ENCODE data around the gene ITPKB.
"Not testable (repeated sequence)": the region's sequence is repeated elsewhere in the genome, so short reads cannot be mapped to it uniquely, and the experiment has no call there.

ITPKB gene

GRCh38 chr1:226730071-226730470 lies 9.0 kb downstream of the ITPKB start:
- DNase-seq = no peak

DNA sequence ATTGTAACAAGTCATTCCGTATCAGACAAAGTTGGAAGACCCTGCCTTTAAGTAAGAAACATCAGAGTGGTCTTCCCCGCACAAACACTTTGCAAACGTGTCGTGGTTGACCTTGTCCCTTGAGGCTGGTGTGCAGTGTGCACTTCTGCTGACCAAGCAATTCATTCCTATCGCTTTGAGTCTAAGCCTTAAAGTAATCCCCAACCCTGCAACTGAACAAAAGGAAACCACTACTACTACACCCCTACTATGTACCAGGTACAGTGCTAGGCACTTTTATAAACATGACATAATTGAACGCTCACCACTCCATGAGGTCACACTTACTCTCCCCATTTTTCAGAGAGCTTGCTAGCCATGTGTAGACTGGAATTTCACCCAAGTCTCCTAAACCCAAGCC lies 10.6 kb downstream of the ITPKB start:
- DNase-seq = no peak

GRCh38 chr1:226725897-226726267 lies 13.2 kb downstream of the ITPKB start:
- no peak for DNase-seq

GRCh38 chr1:226723657-226724532 lies 15.2 kb downstream of the ITPKB start:
- no peak for DNase-seq

DNA sequence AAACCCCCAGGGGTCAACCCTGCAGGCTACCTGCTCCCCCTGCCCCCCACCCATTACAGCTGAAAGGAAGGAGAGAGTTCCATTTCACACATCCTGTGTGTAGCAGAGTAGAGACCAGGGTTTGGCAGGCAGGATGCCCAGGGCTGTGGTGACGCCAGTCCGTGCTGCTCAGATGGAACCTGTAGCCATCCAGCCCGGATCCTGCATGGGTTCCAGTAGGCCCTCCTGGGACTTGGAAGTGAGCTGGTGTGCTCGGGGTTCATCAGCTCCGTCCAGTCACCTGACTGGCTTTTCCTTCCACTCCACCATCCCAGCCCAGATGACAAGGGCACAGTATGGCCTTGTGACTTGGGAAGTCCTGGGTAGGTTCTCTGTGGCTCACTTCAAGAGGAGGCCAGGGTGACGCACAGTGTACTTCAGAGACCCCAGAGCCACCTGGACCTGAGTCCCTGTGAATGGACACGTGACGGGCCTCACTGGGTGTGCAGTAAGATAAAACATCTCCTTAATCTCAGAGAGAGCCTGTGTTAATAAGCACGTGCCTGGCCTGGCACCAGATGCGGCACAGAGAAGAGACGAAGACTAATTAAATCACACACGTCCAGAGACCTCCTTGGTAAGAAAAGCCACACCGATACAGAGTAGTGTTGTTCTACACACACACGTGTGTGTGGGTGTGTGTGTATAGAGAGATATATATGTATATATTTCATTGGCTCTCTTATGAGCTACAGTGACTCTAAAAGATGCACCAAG lies 16.0 kb downstream of the ITPKB start:
- no peak for DNase-seq

DNA sequence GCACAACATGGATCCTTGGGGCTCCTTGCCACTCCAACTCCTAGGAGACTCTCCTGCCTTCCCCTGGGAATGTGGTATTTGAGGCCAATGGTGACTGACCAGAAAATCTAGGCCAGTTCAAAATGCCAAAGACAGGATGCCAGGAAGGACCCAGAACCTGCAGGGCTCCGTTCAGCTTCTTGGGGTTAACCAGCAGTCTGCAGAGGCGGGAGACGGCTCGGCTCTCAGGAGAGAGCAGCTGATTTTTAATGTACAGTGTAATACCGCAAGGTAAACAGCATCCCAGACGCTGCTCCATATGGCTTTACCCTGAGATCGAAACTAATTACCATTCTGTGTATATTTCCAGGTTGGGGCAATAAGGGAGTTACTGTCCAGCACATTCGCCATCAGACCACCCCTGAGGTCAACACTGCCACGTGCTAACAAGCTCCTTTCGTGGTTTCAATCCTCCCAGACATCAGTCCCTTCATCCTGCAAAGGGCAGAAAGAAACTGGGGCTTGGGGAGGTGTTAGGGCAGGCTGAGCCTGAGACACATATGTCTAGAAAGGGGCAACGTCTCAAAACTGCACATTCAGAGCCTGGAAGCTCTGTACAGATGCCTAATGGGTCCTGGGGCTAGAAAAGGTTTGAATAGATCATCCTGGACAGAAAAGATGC lies 16.7 kb downstream of the ITPKB start:
- no peak for DNase-seq

DNA sequence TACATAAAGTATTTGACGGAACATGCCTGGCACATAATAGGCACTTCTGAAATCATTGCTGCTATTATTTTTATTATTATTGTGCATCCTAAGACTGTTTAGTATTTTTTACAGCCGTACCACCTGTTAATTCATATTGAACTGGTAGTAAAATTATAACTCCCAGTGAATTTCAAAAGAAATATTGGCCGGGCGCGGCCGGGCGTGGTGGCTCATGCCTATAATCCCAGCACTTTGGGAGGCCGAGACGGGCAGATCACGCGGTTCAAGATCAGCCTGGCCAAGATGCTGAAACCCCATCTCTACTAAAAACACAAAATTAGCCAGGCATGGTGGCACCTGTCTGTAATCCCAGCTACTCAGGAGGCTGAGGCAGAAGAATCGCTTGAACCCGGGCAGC lies 18.5 kb downstream of the ITPKB start:
- not testable (repeated sequence) for DNase-seq

- DNase-seq = no peak
Measured at GRCh38 chr1:226719596-226720387, 19.3 kb downstream of the ITPKB start.

GRCh38 chr1:226717256-226717909 lies 21.7 kb downstream of the ITPKB start:
- peak; percentile 61 for DNase-seq

GRCh38 chr1:226716577-226716976 lies 22.5 kb downstream of the ITPKB start:
- no peak for DNase-seq

GRCh38 chr1:226714148-226714547 lies 24.9 kb downstream of the ITPKB start:
- no peak for DNase-seq

DNA sequence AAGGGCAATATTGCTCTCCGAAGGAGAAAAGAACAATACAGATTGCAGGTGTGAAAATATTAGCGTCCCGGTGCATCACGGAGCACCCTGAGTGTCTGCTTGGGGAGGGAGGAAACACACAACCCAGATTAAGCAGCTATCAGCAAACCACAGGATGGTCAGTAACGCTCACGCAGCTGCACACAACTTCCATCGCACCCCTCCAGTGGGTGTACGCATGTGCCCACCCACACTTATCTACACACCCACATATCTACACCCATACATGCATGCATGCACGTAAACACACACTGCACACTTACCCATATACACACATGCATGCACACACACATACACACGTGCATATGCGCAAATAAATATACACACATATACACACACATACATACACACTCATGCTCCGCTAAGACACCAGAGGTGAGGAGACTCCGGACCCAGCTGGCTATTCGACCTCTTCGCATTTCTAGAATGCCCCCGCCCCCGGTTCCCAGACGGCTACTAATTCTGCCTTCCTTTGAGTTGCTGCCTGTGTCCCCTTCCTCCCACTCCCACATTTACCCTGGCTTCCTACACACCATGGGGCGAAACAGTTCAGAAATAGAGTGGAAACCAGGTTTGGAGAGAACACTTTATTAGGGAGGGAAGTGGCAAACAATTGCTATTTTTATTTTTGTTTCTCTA lies 26.2 kb downstream of the ITPKB start:
- no peak for DNase-seq

DNA sequence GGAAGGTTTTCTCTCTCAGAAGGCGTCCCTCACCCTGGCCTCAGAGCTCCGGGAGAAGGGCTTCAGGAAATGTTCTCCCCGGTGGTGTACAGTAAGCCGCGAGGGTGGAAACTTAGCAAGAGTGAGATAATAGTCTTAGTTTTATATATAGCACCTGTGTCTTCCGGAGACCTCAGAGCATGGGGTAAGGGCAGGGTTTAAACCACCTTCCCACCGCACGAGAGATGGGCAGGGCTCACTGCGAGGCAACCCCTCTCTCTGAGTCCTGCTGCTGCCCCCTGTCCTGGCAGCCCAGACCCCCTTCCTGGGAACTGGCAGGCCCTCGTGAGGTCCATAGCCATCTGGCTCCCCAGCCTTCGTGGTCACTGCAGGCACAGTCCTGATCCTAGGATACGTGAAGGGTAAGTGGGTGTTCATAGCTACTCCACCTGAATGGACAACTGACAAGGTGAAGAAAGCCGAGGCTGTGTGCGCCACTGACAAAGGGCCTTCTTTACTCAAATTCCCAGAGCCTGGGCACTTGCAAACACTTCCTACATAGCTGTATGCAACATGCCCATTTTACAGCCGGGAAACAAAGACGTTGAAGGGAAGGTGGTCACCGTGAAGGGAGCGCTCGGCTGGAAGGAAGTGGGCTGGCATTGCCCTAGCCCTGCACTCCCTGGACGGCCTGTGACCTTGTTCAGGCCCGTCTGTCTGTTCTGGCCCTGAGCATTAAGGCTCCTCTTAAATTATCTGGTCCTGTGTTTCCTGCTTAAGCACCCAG lies 26.9 kb downstream of the ITPKB start:
- peak; percentile 24 for DNase-seq

- DNase-seq = no peak
Measured at GRCh38 chr1:226710501-226710900, 28.6 kb downstream of the ITPKB start.

DNA sequence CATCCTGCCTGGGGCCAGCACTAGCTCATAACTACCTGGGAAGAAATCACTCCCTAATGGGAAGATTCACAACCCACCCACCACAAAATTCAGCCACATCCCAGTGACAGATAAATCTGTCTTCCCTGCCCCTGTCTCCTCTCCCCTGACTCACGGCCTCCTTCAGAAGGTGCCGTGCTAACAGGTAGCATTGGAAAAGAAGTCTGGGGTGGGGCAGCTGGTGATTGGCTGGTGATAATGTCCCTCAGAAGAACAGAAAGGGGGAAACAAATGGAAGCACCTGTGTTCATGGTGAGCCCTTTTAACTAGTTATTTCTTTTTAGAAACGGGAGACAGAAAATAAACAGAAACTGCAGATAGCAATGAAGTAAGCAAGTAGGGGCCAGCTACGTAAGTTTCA lies 29.1 kb downstream of the ITPKB start:
- DNase-seq = no peak

DNA sequence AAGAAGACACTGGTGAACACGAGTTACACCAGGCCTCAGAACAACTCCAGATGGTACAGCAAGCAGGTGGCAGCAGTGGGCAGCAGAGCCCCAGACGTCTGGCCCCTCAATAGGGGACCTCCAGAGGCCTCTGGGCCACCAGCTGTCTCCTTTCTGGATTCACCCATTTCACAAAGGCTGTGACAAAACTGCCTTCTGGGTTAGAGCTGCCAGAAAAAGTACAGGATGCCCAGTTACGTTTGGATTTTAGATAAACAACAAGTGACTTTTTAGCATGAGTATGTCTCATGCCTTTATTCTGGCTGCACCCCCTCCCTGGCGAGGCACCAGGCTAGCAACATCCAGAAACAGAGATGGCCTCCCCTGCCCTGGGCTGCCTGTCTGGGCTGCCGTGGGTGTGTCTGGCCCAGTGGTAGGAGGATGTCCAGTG lies 30.1 kb downstream of the ITPKB start:
- no peak for DNase-seq

DNA sequence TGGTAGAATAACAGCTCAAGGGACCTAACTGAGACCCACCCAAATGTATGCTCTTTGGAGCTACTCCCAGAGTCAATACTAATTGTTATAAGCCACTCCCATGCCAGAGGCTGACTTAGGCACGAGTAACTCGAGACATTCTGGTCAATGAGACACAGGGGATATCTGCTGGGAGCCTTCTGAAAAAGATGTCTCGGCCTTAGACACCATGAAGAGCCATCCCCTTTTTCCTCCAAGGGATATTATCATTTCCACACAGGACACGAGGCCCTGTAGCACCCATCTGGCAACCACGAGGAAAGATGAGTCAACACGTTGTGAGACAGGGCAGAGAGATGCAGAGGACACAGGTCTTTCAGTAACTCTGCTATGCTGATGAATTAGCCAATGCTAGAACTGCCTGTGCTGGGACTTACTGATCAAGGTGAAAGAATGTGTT lies 30.7 kb downstream of the ITPKB start:
- no peak for DNase-seq

- DNase-seq = no peak
Measured at GRCh38 chr1:226706684-226707083, 32.4 kb downstream of the ITPKB start.

DNA sequence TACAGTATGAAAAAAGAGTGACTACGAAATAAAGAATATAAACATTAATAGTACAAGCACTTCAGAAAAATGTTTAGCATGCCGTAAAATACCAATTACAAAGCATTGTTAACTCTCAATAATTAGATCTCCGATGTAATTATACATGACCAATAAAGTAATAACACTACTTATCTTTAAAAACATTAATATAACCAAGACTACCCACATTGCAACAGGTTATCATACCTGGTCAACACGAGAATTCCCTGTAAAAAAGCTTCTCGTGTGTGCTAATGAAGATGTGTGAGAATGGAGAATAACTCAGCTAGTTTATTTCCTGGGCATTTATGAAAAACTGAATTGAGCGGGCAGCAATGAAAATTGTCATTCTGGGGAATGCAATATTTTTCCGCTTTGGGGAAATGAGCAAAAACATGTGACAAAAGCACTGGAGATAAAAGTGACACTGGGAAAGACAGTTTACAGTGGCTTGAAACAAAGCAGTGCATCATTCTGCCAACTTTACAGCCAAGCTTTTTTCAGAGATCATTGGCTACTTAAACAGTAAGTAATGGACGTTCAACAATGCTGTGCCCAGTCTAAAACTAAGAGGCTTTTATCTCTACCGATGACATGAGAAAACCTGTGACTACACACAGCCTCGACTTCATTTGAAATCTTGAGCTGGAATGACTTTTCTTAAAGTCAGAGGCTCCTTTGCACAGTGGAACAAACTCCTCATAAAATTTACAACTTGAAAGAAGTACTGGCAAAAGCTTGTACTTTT lies 34.7 kb downstream of the ITPKB start:
- DNase-seq = no peak
